Caki2 (cell line): ENCODE measurements around the gene FLT1. TPM values are rescaled to one million over a fixed set of nuclear protein-coding genes. Genes with fewer than 3 reads are reported as not detected.

Source experiments
- DNase-seq: peaks from one replicate; pipeline ENCODE4 v3.0.0-alpha.2; 2015; ENCODE audit warnings: low read depth
- in situ Hi-C: cut with HindIII; loops from 2 replicates; pipeline ENCODE4 v1.10.0; 2016; ENCODE audit warnings: low sequenced_read_pairs, low pct_unique_long_range_greater_than_20kb, mixed read lengths
- total RNA-seq: library from RNA; depleted of rRNA; stranded (reverse); fragments of >200 nt; shearing (Covaris generic); gene quantifications from 2 replicates; pipeline ENCODE4 v1.2.3, GENCODE V29; 2014; ENCODE audit warnings: low replicate concordance

FLT1 gene
- total RNA-seq, 1 experiment from 2014 or later: not detected

GRCh38 chr13:28474491-28475134 is 20.3 kb downstream of the FLT1 start:
- DNase-seq: no peak
- in situ Hi-C loops: no loop called here

- in situ Hi-C loops: no loop called here
- no peak for DNase-seq
Observed at GRCh38 chr13:28473044-28473443, 21.9 kb downstream of the FLT1 start.

DNA sequence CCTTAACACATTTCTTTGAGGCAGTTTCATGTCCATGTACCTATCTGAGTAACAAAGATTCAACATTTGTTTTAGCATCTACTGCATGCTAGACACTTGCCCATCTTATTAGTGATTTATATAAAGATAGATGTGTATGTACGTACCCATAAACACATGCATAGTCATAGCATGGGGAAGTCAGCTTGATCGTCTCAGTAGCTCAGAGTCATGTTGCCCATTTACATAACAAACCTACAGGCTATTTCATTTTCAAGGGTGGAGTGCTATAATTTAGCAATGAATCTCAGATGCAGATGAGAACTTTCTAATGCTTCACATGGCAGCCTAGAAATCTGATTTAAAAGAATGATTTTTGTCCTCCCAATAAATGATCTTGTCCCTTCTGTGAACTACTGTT is 23.5 kb downstream of the FLT1 start:
- in situ Hi-C loops: no loop called here
- DNase-seq: no peak

- in situ Hi-C loops: no loop called here
- no peak for DNase-seq
Observed at GRCh38 chr13:28470296-28470695, 24.6 kb downstream of the FLT1 start.

- no peak for DNase-seq
- in situ Hi-C loops: no loop called here
Observed at GRCh38 chr13:28469316-28469715, 25.6 kb downstream of the FLT1 start.

- in situ Hi-C loops: no loop called here
- no peak for DNase-seq
Observed at GRCh38 chr13:28468023-28468915, 26.7 kb downstream of the FLT1 start.

- in situ Hi-C loops: no loop called here
- no peak for DNase-seq
Observed at GRCh38 chr13:28467034-28467433, 27.9 kb downstream of the FLT1 start.

- no peak for DNase-seq
- in situ Hi-C loops: no loop called here
Observed at GRCh38 chr13:28466151-28466550, 28.8 kb downstream of the FLT1 start.

DNA sequence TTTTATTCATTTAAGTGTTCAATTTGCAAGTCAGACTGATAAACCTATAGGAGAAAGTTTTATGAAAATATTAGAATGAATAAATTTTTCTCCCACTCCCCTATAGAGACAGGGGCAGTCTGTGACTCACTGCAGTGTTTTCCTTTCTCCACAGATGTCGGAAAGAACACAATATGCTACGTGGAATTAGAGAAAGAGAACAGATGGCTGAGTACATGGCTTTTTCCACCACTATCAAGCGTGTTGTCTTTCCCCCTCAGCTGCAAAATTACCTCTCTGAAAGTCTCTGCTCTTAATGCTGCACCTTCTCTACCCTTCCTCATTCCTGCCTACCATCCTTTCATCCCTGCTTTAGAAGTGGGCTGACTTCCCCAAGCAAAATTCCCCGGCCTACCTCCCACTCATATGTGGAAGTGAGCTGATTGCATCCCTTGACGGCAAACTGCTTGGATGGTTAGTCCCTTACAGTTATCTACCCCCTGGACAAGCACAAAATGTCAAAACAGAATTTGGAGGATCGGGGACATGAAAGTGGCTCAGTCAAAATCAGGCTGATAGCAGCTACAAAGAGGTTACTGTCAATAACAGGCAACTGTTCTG is 30.0 kb downstream of the FLT1 start:
- no peak for DNase-seq
- in situ Hi-C loops: no loop called here

DNA sequence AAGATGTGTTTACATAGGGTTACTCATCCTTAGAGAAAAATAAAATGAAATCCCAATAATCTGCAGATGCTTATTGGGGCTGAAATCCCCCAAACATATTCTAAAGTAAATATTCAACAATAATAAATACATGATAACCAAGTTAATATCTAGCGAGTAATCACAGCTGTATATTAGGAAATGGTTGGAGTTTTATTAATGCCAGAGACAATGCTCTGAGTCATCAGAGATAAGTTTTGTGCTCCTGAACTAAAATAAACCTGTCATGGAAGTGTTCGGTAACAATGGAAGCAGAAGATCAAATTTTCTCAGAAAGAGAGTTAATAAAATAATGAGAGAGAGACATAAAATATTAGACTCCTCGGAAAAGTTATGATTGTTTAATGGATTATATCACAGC is 31.4 kb downstream of the FLT1 start:
- in situ Hi-C loops: no loop called here
- no peak for DNase-seq

GRCh38 chr13:28459911-28460310 is 35.0 kb downstream of the FLT1 start:
- DNase-seq: no peak
- in situ Hi-C loops: no loop called here

DNA sequence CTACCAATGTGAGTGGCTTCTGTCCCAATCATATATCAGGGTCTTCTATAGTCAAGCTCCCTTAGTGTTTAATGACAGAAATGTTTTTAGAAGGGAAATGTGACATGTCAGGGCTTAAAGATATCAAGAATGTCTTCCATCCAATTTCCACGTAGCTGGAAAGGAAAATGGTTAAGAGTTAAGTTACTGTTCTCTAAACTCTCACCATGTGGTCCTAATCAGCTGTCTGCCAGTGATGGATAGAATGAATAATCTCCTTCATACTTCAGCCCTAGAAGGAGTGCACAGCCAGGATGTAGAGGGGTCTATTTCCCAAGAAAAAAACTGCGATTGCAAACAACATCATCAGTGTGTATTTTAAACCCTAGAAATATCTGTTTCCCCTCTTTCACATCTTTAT is 36.3 kb downstream of the FLT1 start:
- in situ Hi-C loops: no loop called here
- DNase-seq: no peak

- in situ Hi-C loops: no loop called here
- no peak for DNase-seq
Observed at GRCh38 chr13:28458051-28458450, 36.9 kb downstream of the FLT1 start.

DNA sequence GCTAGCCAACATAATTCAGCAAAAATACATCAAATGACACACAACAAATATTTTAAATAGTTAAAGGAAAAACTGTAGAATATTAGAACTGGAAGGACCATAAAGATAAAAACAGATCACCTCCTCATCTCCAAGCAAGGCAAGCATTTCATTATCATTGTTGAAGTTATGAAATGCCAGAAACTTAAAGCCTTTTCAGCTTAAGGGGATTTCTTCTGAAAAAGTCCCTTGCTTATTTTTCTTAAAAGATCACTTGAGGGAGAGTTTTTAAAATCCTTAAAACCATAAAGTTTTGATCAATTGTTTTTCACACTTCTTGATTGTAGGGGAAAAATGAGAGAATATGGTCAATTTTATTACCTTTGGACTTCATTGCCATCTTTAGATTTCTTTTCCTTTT is 37.4 kb downstream of the FLT1 start:
- no peak for DNase-seq
- in situ Hi-C loops: no loop called here

- in situ Hi-C loops: no loop called here
- DNase-seq: no peak
Observed at GRCh38 chr13:28455580-28456194, 39.2 kb downstream of the FLT1 start.

- in situ Hi-C loops: no loop called here
- DNase-seq: no peak
Observed at GRCh38 chr13:28452755-28453154, 42.2 kb downstream of the FLT1 start.

- DNase-seq: no peak
- in situ Hi-C loops: no loop called here
Observed at GRCh38 chr13:28451482-28452217, 43.3 kb downstream of the FLT1 start.
